Body of pancreas (tissue), 4 donors: ENCODE data around the gene PRSS22.

Source experiments
- CTCF ChIP-seq, 7 experiments: fragments of 450-650 bp in 4 of 7; fragments of 200-600 bp in 3 of 7; sonication (generic) in 3 of 7; IDR thresholded peaks; one replicate each; pipeline ENCODE4 v1.5.1; 2016 to 2019; ENCODE audit warnings: antibody characterized with exemption in 7 of 7
- POLR2A ChIP-seq, 3 donors: fragments of 450-650 bp; IDR thresholded peaks; one replicate each; pipeline ENCODE4 v1.6.1; 2016; ENCODE audit warnings: antibody characterized with exemption in 3 of 3, mild to moderate bottlenecking in 2 of 3

- TF ChIP-seq CTCF (IDR thresholded peaks at IDR 0.05): peak in 1 of 7 experiments; percentile 12
- no peak for TF ChIP-seq POLR2A (IDR thresholded peaks at IDR 0.05)
Measured at GRCh38 chr16:2904922-2905240, 46.9 kb upstream of the PRSS22 start.
